GM21717 (cell line): Measurements from ENCODE around the gene TMED6.

Experiments used
- ATAC-seq: cut with Tn5 transposase; IDR thresholded peaks from one replicate; pipeline ENCODE4 v1.9.1; 2021; ENCODE audit warnings: mild to moderate bottlenecking, moderate library complexity; ENCODE audit not compliant: unreplicated experiment

Gene TMED6

GRCh38 chr16:69324585-69325253 lies 26.9 kb downstream of the TMED6 start:
- no peak for ATAC-seq

- ATAC-seq = no peak
Measured at GRCh38 chr16:69324013-69324531, 27.5 kb downstream of the TMED6 start.

- ATAC-seq = no peak
Measured at GRCh38 chr16:69323415-69323814, 28.2 kb downstream of the TMED6 start.

DNA sequence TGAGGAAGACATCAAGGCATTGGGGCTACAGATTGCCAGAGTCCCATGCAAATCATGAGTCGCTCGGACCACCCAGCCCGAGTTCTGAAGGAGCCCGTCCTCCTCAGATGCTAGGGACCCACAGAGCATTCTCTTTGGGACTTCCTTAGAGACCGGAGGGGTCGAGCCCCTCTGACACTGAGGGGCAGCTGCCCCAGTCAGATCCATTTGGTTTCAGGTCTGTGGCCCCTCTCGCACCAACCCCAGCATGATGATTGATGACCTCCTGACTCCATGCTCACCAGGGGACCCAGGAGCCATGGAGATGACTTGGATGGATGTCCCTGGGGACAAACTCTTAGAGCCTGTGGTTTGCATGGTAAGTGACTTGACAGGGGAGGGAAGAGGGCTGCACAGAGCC lies 29.2 kb downstream of the TMED6 start:
- ATAC-seq = no peak

DNA sequence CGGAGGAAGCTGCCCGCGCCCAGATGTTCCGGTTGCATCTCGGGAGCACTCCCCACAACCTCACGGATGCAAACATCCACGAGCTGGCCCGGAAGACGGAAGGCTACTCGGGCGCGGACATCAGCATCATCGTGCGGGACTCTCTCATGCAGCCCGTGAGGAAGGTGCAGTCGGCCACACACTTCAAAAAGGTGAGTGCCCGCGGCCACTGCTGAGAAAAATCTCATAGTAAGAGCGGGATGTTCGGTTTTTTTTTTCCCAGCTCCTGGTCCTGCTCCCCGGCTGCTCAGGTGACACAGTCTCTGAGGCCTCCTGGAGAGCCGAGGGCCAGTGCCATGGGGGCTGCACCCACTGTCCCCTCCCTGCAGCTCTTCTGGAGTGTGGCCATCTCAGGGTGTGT lies 30.5 kb downstream of the TMED6 start:
- no peak for ATAC-seq

DNA sequence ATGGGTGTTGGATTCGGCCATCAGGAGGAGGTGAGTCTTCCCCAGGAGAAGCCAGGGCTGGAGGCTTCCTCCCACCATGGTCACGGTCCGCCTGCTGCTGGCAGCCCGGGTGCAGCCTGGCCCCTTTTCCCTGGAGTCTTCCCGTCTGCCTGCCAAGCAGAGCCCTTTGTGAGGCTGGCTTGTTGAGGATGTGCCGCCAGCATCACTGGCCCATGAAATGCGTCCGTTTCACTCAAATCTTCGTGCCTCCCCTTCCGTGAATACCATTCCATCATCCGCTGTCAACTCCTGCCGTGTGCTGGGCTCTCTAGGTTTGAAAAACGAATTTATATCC lies 30.9 kb downstream of the TMED6 start:
- ATAC-seq = no peak

- ATAC-seq = no peak
Measured at GRCh38 chr16:69319826-69320739, 31.5 kb downstream of the TMED6 start.

- ATAC-seq = no peak
Measured at GRCh38 chr16:69319381-69319780, 32.2 kb downstream of the TMED6 start.

DNA sequence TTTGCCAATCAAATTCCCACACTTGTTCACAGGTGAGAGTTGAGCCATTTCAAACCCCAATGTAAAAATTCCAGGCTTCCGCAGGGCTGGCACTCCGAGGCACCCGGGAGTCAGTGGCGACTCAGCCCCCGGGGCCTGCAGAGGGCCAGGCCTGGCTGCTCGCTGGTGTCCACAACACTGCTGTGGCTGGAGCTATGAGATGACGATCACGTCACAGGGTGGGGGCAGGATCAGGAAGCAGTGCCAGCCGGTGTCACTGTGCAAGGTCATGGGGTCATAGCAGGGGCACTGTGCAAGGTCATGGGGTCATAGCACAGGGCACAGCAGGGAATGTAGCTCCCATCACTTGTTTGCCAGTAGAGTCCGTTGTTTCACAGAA lies 32.7 kb downstream of the TMED6 start:
- no peak for ATAC-seq

- ATAC-seq = no peak
Measured at GRCh38 chr16:69318177-69318910, 33.2 kb downstream of the TMED6 start.

GRCh38 chr16:69316595-69317034 lies 35.0 kb downstream of the TMED6 start:
- no peak for ATAC-seq

DNA sequence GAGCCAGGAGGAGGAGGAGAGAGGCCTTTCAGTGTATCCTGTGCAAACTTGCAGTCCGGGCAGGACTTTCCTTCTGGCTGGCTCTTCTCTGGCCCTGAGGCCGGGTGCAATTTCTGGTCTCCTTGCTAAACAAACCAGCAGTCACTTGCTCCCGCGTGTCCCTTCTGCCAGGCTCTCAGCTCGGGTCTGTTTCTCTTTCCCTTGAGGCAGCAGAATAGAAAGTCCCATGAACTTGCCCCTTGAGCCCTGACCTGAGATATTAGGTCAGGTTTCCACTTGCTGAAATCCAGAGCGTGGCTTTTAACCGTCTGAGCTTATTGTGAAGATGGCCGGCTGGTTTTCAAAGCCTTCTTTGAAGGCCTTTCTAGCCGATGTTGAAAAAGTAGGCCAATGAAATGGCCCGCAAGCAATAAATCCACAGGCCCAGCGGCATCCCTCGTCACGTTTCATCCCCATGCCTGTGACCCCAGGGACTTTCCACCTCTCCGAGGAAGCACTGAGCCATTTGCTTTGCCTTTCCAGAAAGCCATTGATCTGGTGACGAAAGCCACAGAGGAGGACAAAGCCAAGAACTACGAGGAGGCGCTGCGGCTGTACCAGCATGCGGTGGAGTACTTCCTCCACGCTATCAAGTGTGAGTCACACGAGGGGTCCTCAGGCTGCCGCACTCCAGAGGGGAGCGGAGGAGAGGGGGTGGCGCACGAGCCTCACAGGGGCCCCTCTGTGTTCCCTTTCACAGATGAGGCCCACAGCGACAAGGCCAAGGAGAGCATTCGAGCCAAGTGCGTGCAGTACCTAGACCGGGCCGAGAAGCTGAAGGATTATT lies 35.9 kb downstream of the TMED6 start:
- no peak for ATAC-seq

DNA sequence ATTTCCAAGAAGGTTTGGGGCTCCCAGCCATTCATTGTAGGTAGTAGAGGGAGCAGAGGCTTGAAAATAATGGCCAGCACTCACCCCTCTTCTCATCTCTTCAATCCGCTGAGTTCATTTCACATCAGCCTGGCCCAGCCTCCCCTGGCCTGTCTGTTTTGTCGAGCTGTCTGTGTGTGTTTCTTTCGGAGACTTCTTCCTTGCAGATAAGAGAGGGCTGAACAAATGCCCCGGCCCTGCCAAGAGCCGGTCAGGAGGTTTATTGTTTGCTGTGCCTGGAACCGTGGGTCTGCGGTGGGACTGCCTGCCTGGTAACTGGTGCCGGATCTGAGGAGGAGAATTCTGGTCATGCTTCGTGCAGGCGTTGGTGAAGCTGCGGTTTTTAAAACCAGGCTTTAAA lies 37.1 kb downstream of the TMED6 start:
- ATAC-seq = no peak

DNA sequence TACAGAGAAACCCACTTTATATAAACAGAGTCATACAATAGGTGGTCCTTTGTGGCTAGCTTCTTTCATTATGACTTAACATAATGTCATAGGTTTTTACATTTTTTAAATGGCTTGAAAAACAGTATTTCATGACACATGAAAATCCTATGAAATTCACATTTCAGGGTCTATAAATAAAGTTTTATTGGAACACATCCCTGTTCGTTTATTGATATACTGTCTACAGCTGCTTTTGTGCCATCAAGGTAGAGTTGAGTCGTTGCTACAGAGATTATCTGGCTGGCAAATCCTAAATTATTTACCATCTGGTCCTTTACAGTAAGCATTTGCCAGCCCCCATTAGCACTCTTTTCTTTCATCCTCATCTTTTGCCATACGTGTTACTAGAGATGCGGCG lies 38.1 kb downstream of the TMED6 start:
- no peak for ATAC-seq

- ATAC-seq = peak; percentile 43
Measured at GRCh38 chr16:69311533-69312387, 39.8 kb downstream of the TMED6 start.

DNA sequence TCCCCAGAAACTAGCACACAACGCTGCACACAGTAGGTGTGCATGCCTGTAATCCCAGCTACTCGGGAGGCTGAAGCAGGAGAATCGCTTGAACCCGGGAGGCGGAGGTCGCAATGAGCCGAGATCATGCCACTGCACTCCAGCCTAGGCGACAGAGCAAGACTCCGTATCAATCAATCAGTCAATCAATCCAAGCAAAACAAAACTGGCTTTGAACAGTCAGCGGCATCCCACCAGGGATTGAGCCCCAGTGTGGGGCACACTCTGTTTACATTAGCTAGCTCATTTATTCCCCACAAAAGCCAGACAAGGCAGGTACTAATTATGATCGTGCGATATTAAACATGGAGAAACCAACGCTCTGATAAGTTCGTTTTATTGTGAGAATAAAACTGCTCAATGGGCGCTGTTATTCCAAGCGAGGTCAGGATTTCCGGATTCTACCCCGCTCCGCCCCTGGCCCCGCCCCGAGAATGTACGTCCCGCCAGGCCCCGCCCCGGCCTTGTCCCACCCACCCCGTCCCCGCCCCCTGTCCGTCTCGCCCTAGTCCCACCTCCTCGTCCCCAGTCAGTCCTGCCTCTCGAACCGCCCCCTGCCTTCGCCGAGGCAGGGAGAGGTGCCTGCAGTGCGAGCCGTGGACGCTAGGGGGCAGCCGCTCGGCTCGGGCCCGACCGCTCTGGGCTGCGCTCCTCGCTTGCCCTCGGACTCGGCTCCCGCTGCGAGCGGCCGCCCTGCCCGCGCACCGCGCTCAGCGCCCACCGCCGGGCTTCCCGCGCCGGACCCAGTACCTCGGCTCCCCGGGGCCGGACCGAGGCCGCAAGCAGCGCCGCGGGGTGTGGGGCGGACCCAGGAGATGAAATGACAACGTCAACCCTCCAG lies 40.7 kb downstream of the TMED6 start, which contains the start of gene VPS4A:
TSS of gene VPS4A (plus strand) at position 698 of the 880 bp plus-strand sequence. CDS start at position 860, 162 bp downstream.
- peak; percentile 86 for ATAC-seq

DNA sequence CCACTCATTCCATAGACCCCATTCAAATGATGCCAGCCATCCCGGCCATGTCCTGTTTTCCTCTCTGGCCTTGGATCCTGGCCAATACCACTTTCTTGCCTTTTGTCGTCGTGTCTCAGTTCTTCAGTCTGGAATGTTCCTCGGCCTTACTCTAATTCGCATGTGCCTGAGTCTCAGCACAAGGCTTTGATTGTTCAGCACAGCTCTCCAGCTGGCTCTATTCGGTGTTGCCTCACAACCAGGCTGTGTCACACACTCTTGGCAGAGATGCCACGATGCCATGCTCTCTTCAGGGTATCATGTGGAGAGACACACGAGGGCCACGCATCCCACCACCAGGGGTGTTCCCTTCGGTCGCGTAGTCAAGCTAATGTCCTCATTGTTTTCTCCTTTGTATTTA lies 42.3 kb downstream of the TMED6 start:
- no peak for ATAC-seq

DNA sequence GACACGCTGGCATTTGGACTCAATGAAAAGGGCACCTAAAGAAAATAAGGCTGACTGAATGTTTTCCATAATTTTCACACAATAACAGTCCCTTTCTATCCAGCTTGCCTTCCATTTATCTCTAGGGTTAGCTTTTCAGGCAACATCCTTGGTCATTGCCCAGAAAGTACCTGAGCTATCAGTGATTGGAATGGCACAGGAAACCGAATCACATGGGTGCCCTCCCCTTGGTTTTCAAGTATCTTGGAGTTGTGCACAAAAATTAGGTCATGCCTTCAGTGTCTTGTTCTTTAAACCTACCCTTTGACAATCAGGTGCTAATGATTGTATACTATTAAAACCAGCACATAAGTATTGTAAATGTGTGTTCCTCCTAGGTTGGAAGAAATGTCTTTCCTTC lies 43.7 kb downstream of the TMED6 start:
- no peak for ATAC-seq

DNA sequence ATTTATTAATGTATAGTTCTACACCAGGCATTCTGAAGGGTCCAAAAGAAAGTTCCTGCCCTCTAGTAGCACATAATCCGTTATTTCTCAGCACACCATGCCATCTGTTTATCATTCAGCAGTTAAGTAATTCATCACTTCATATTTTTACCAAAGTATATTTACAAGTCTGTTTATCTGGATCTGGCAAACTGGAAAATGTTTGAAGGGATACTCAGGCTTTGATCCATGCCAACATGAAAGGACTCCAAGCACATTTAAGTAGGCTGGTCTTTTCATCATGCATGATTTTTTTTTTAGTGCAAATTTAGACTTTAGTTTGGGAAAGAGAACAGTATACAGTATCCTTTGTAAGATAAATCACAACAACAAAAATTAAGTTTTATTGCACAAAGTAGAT lies 44.5 kb downstream of the TMED6 start:
- no peak for ATAC-seq
